Mesothelial cell of epicardium (in vitro differentiated cells): ENCODE results near the gene GLT1D1. TPM values are rescaled to one million over a fixed set of nuclear protein-coding genes. Genes with fewer than 3 reads are reported as not detected.

Experiments
- DNase-seq, 2 experiments: peaks; one replicate each; pipeline ENCODE4 v3.0.0; 2021; ENCODE audit warnings: low spot score in 2 of 2; ENCODE audit not compliant: unreplicated experiment in 2 of 2
- H3K27ac Mint-ChIP-seq: 2 replicates; pipeline ENCODE4 v1.8.0; 2021; ENCODE audit warnings: mixed read lengths
- H3K27me3 Mint-ChIP-seq: 2 replicates; pipeline ENCODE4 v1.8.0; 2021; ENCODE audit warnings: low read depth, mixed read lengths
- H3K36me3 Mint-ChIP-seq: 2 replicates; pipeline ENCODE4 v1.8.0; 2021; ENCODE audit warnings: mixed read lengths
- H3K4me1 Mint-ChIP-seq: 2 replicates; pipeline ENCODE4 v1.8.0; 2021; ENCODE audit warnings: mixed read lengths
- H3K4me3 Mint-ChIP-seq: 2 replicates; pipeline ENCODE4 v1.8.0; 2021; ENCODE audit warnings: mild to moderate bottlenecking, moderate library complexity, mixed read lengths
- H3K9me3 Mint-ChIP-seq: 2 replicates; pipeline ENCODE4 v1.8.0; 2021; ENCODE audit warnings: mixed read lengths
- total RNA-seq: library from RNA; stranded (reverse); gene quantifications from 3 replicates; pipeline ENCODE4 v1.2.1, GENCODE V29; 2021
- TF ChIP-seq, protein P1 (sequence below): fragments of 200-600 bp; sonication (generic); IDR thresholded peaks from one replicate; pipeline ENCODE4 v1.5.0; 2021; ENCODE audit warnings: antibody characterized with exemption; ENCODE audit not compliant: unreplicated experiment

Gene GLT1D1
- total RNA-seq, 1 donor from 2014 or later: 1.3 TPM

DNA sequence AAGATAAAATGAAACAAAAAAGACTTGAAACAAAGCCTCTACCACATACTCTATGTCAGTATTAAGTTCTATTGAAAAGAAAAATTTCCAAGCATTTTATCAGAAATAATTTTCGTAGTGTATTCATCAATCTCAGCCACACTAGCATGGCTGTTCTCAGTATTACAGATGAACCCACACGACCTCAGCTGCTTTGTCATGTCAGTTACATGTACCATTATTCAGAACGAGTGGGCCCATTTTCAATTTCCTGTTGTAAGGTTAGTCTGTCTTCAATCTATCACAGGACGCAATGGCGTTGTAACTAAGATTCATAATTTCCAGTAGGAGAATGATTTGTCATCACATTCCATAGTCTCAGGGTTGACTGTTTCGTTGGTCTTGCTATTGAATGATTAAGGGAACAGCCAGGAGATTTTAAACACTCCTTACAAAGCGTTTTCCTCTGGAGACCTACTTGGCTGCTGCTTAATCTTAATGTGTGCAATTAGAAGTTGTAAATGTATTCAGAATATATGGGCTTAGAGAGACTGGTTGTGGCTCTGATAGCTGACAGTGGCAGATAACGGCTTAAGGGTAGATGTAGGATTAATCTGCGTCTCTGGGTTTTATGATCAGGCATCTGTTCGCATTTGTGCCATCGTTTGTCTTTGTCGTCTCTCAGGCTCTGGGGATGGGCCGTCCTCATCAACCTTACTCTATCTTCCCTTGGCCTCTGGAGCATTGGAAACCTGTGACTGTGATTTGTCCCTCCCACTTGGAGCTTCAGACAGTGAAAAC lies 65.4 kb downstream of the GLT1D1 start:
- H3K9me3 Mint-ChIP-seq: no peaks in the 10 kb centered on the region
- H3K27me3 Mint-ChIP-seq: peaks cover 12% of the 10 kb centered on the region
- no peak overlapping the region for H3K4me3 Mint-ChIP-seq
- TF ChIP-seq, protein P1, sequence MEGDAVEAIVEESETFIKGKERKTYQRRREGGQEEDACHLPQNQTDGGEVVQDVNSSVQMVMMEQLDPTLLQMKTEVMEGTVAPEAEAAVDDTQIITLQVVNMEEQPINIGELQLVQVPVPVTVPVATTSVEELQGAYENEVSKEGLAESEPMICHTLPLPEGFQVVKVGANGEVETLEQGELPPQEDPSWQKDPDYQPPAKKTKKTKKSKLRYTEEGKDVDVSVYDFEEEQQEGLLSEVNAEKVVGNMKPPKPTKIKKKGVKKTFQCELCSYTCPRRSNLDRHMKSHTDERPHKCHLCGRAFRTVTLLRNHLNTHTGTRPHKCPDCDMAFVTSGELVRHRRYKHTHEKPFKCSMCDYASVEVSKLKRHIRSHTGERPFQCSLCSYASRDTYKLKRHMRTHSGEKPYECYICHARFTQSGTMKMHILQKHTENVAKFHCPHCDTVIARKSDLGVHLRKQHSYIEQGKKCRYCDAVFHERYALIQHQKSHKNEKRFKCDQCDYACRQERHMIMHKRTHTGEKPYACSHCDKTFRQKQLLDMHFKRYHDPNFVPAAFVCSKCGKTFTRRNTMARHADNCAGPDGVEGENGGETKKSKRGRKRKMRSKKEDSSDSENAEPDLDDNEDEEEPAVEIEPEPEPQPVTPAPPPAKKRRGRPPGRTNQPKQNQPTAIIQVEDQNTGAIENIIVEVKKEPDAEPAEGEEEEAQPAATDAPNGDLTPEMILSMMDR: no peak
- peaks cover 2% of the 10 kb centered on the region for H3K4me1 Mint-ChIP-seq
- no peak for DNase-seq
- H3K36me3 Mint-ChIP-seq: no peaks in the 10 kb centered on the region
- no peak overlapping the region for H3K27ac Mint-ChIP-seq

DNA sequence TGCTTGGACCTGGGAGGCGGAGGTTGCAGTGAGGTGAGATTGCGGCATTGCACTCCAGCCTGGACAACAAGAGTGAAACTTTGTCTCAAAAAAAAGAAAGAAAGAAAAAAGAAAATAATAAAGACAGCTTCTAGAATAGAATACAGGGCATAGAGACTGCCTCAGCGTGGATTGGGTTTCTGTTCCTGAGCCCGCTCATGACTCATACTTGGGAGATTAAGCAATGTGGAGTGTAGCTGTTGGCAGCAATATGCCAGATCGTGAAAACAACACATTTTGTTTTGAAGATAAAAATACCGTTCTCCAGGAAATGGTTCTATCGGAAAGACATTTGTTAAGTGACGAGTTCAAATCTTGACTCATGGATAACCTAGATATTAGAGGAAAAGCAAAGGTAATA lies 67.2 kb downstream of the GLT1D1 start:
- no peak for DNase-seq
- H3K27ac Mint-ChIP-seq: no peak overlapping the region
- peaks cover 12% of the 10 kb centered on the region for H3K27me3 Mint-ChIP-seq
- TF ChIP-seq, protein P1: no peak
- H3K36me3 Mint-ChIP-seq: no peaks in the 10 kb centered on the region
- H3K4me3 Mint-ChIP-seq: no peak overlapping the region
- H3K4me1 Mint-ChIP-seq: peaks cover 2% of the 10 kb centered on the region
- peaks cover 4% of the 10 kb centered on the region for H3K9me3 Mint-ChIP-seq

DNA sequence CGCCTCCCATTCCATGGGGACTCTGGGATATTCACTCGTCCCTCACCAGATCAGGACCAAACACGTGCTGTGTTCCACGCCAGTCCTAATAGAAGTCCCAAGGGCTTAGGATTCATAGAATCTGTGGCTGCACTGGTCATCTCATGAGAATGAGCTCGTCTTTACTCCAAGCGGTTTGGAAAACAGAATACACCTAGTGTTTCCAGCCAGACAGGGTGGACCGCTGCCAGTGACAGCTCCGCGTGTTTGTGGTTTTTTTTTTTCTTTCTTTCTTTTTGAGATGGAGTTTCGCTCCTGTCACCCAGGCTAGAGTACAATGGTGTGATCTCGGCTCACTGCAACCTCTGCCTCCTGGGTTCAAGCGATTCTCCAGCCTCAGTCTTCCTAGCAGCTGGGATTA lies 75.1 kb downstream of the GLT1D1 start:
- Mint-ChIP-seq H3K27ac (no peak overlapping the region), H3K9me3 (peaks cover 4% of the 10 kb centered on the region), H3K4me3 (no peak overlapping the region)

DNA sequence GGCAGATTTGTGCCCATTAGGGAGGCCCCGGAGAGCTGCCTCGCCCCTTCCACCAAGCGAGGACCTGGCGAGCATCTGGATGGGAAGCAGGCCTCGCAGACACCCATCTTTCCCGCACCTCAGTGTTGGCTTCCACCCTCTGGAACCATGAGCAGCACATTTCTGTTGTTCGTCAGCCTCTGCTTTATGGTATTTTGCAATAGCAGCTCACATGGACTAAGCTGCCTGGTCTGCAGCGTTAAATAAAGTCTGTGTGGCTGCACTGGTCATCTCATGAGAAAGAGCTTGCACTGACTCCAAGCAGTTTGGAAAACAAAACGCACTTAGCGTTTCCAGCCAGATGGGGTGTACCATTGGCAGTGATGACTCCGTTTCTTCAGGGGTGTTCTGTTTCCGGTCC lies 75.8 kb downstream of the GLT1D1 start:
- peaks cover 5% of the 10 kb centered on the region for H3K27me3 Mint-ChIP-seq
- no peaks in the 10 kb centered on the region for H3K36me3 Mint-ChIP-seq
- no peak for DNase-seq
- no peak overlapping the region for H3K4me3 Mint-ChIP-seq
- H3K4me1 Mint-ChIP-seq: no peaks in the 10 kb centered on the region
- TF ChIP-seq, protein P1: no peak
- no peak overlapping the region for H3K27ac Mint-ChIP-seq
- H3K9me3 Mint-ChIP-seq: peaks cover 4% of the 10 kb centered on the region

More for the DNA sequence above, 75.1 kb downstream of the GLT1D1 start:
- Mint-ChIP-seq H3K4me1 (no peaks in the 10 kb centered on the region), H3K36me3 (no peaks in the 10 kb centered on the region), H3K27me3 (peaks cover 5% of the 10 kb centered on the region)
- no peak for DNase-seq
- TF ChIP-seq, protein P1: no peak

DNA sequence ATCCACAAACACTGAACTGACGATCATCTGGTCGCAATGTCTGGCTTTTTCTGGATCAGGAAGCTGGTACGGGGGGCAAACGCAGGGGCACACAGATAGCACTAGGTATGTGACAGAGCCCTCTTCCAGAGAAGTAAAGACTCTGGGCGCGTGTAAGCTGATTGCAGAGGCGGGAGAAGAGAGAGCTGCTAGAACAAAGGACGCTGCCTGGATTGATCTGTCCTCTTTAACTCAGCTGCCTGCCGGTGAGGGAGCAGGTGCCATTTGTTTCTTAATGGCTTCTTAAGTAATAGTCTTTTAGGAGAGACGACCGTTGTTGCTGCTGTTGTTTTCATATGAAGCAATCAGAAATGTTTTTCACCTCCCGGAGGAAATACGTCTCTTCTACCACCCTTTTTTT lies 77.3 kb downstream of the GLT1D1 start:
- Mint-ChIP-seq H3K9me3 (no peaks in the 10 kb centered on the region), H3K4me1 (no peaks in the 10 kb centered on the region), H3K27me3 (peaks cover 5% of the 10 kb centered on the region), H3K36me3 (no peaks in the 10 kb centered on the region), H3K4me3 (no peak overlapping the region), H3K27ac (no peak overlapping the region)
- TF ChIP-seq, protein P1: no peak
- DNase-seq: no peak
